ENCODE measurements around the gene BCAS3.

BCAS3 gene

DNA sequence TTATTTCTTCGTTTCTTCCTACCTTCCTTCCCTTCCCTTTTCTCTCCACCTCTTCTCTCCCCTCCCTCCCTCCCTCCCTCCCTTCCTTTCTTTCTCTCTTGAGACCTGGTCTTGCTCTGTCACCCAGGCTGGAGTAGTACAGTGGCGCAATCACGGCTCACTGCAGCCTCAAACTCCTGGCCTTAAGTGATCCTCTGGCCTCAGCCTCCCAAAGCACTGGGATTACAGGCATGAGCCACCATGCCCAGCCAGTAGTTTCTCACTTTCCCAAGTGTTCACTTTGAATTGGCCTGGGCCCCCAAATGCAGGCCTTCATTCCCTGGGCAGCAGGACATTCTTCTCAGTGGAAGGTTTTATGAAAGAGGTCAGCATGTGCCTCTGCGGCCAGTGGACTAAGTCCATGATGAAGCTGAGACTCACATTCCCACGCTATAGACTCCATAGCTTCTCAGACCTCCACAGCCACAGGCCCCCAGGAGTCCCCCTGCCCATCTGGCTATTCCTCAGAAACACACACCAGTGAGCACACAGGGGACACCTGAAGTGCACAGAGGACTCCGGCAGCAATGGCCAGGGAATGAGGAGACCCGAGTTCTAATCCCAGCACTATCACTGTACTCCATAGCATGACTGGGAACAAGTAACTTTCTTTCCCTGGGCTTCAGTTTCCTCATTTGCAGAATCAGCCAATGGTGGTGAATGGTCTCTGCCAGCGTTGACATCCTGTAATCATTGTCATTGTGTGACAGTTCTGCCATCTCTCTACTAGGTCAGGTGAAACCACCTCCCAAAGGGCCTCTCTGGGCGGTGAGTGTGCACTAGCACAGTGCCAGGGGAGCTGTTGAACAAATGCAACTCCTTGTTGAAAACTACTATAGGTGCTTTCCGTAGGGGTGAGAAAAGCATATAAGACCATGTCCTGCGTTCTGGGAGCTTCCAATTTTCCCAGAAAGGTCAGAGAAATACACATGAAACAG lies 652.8 kb downstream of the BCAS3 start:
- no peak for DNase-seq

DNA sequence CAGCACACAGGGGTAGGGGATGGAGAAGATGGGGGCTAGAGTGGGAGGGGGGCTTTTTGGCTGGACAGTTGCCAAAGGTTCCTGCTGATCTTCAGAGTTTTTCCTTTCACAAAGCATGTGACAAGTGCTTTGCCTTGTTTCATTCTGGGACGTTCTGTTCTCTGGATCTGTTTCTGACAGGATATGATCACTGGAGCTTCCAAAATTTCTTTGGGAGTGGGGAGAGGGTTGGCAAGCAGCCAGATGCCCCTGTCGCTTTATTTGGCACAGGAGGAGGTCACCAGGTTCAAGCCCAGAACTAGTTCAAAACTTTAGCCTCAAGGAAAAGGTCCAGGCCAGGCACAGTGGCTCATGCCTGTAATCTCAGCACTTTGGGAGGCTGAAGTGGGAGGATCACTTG lies 653.5 kb downstream of the BCAS3 start:
- no peak for DNase-seq

DNA sequence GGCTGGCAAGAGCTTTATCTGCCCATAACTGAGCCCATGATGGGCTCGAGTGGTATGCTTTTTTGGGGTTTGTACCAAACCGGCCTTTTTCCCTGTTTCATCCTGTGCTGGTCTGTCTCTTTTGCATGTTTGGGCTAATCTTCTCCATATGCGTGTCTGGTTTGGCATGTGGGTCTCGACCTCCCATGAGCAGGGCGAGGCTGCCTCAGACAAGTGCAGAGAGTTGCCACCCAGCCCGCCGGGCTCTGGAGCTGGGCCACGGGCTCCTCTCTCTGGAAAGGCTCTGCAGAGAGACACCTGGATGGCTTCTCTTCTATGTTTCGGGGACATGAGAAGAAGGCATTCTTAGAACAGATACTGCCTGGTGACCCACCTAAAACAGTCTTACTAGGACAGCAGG lies 654.2 kb downstream of the BCAS3 start:
- no peak for DNase-seq

DNA sequence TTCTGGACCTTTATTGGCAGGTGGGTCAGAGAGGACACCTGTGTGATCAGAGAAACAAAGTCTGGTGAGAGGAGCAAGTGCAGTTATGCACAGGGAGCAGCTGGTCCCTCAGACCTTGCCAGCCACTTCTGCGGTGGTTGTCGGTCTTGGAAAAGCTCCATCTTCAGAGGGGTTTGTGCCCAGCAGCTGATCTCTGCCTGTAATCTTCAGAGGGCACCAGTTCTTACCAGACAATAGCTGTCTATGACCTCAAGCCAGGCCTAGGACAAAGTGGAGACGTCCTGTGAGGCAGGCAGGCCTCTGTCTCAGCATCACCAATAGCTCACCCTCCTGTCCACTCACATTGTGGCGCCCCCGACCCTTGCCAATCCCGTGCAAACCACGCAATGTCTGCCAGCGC lies 655.5 kb downstream of the BCAS3 start:
- DNase-seq, result no peak

DNA sequence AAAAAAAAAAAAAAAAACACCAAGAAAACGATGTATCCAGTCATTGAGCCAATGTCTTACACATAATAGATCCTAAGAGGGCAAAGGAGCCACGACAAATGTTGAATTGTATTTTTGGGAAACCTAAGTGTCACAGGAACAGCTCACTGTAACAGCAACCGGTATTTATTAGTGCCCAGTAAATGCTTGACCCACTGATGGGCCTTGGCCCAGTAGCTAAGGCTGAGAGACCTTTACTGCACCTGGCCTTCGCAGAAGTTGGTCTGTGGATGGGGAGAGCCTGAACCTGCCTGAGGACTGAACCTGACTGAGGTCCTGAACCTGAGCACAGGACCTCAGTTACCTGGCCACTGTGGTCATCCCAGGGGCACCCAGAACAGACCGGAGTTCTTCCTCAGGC lies 657.0 kb downstream of the BCAS3 start:
- no peak for DNase-seq

DNA sequence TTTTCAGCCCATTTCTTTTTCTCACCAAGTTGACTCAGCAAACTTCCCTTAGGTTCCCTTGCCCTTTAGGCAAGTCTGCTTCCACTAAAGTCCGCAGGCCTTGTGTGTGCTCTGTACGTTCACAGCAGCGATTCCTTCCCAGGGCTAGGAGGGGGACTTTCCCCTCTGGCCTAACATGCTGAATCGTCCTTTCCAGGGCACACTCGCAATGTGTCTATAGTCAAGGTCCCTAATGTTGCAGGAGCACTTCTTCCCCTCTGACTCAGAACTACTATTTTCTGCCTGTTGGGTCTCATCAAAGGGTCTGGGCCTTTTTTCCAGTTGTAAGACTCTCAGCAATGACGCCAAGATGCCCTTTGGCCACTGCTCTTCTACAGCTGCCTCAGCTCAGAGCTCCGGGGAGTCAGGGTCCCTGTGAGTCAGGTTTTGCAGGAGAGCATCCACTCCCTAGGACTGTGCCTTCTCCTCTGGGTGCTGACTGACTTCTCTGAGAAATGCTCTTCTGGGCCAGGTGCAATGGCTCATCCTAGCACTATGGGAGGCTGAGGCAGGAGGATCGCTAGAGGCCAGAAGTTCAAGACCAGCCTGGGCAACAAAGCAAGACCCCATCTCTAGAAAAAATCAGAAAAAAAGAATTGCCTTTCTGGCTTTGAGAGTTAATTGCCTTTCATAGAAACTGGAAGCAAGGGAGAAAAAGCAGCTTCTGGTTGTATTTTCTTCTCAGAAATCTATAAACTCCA lies 657.6 kb downstream of the BCAS3 start:
- no peak for DNase-seq

DNA sequence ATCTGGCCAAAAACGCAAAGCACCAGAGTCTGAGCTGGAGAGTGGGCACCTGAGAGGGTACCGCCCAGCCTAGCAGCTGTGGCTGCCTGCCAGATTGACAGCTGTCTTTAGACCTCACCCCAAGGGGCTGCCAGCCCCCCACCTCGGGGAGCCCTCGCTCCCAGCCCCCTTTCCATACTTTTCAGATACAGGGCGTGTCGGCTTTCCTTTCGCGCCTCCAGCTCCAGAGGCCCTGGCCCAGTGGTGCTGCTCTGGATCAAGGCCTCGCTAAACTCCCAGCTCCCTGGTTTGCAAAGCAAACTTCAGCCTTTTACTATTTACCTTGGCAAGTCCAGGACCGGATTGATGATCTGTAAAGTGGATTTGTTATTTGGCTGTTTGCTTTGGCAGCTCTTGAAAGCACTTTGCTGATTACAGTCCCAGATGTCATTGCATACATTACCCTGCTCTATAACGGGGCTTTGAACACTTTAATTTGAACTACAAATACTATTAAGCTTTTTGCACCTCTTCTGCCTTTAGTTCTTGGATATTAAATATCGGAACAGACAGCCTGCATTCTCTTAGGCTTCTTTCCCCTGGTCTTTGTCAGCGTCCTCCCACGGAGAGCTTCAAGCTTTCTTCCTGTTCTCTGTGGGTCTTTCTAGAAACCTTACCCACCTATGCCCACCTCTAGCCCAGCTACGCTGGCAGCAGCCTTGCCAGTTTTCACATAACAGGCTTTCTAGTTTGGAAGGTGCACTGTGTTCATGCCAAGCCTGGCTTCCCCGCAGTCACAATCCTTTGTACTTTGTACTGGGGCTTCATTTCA lies 658.4 kb downstream of the BCAS3 start:
- no peak for DNase-seq

DNA sequence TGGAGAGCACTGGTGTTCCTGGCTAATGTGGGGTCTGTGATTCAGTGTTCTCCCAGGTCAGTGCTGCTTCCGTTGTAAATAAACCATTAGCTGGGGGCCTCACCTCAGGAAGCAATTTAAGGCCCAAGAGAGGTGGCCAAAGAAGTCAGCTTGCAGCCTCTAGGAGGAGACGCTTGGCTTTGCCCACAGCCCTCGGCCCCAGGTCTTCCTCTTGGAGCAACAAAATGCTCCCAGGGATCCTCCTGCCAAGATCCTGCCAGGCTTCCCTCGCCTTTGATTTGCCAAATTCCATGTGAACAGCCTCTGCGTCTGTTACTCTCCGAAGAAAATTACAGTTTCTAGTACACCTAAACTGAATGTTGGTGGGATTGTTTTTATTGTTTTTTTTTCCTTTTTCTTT lies 659.6 kb downstream of the BCAS3 start:
- DNase-seq, result no peak

DNA sequence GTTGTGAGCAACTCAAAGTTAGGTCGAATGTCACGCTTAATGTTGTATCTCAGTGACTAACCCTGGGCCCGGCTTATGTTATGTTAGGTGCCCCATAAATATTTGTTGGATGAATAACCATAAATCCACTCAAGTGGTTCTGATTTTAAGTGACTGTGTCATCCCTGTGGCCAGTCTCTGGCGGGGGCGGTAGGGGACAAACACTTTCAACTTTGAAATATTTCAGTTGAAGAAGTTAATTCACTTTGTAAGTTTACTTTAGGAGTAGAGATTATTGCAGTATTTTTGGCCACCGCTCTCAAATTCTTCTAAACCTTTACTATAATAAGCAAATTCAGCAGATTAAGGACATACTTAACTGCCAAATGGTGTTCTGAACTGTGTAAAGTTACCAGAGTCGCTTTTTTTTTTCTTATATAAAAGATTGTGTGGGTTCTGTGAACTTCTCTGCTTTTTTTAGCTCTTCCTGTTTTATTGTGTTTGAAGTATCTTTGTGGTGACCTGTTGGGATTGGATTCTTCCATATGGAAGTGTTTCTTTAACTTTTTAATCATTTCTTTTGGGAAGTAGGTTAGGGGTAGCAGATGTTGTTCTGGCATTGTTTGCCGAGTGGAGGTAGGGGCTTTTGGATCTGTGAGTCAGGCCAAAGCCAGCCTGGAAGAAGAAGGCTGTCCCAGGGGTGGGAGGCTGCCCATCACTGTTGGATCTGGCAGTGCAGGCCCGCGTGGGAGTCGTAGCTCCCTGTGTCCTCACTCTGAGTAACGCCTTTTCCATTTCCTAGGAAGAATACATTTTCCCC lies 660.5 kb downstream of the BCAS3 start:
- no peak for DNase-seq

DNA sequence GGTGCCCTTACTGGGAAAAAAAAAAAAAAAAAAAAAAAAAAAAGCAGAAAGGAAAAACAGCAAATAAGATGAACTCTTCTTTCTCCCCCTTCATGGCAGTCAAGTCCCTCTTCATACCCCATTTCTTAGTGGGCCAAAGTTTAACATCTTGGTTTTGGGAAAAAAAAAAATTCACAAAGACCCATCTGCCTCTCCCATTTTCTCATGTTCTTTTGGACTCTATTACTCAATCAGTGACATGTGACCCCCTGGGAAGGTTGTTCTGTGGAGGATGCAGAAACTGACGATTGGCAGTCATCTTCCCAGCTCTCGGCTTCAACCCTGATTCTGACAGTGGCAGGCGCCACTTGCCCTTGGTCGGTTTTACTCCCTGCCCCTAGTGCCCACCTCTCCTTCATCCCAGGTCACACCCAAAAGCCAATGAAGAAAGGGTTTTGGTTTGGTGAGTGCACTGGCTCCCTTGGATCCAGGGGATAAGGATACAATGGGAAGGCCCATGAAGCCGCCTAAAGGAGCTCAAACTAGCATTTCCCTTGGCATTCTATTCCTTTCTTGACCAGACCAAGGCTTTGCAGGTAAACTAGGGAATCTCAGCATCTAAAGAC lies 661.3 kb downstream of the BCAS3 start:
- no peak for DNase-seq

DNA sequence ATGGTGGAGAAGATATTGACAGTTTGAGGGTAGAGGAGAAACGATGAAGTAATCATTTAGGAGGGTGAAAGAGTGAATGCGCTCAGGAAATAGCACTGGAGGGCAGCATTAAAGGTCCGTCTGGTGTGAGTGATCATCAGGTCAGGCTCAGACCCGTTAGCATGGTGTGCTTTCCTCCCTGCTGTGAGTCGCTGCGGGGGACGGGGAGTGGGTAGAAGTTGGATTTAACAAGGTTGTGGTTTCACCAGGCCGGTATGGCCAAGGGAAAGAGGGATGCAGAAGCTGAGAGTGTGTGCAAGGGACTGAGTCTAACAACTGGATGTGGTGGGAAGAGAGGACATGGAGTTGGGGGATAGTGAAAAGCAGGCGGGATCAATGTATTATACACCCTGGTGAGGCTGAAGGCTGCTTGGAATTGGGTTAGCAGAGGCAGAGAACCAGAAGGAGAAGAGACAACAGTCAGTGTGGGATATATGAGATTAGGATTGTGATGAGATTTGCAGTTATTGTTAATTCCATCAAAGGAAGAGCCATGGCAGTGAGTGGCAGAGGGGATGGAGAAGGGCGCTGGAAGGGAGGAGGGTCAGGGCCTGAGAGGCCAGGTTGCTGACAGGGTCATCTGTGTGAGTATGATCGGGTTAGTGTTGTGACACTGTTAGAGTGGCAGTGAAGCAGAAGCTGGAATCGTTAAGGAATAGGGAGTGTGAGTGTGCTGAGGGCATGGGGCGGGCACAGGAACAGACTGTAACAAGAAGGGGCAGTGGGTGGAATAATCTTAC lies 663.0 kb downstream of the BCAS3 start:
- DNase-seq, result no peak

DNA sequence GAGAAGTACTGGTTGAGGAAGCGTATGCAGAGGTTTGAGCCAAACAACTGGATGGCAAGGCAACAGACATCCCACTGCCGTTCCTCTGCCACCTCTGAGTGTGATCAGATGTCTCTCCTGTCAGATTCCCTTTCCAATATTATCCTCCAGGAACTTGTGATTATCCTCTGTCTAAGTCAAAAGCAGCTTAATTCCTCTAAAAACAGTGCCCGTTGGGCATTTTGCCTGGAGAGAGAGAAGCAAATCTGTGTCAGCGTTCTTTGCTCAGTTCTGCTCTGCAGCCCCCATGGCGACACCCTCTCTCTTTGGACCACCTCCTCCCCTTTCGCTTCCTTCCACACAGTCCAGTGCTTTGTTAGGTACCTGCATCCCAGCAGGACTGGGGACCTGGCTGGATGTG lies 665.9 kb downstream of the BCAS3 start:
- no peak for DNase-seq

DNA sequence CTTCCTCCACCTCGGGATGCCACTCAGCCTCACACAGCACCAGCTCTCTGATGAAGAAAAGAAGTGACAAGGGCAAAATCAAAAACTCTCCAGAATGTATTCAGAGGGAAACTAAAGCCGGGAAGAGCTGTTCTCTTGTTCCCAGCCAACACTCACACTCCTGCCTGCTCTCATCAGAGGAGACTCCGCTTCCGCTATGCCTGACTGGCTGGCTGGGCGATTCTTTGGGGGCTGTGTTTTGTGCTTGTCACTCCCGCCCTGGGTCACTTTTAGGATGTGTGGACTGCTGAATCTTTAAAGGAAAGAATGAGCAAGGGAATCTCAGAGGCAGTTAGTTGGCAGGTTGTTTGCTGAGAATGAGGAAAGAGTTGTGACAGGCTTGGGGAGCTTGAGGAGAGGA lies 667.4 kb downstream of the BCAS3 start:
- DNase-seq, result no peak

DNA sequence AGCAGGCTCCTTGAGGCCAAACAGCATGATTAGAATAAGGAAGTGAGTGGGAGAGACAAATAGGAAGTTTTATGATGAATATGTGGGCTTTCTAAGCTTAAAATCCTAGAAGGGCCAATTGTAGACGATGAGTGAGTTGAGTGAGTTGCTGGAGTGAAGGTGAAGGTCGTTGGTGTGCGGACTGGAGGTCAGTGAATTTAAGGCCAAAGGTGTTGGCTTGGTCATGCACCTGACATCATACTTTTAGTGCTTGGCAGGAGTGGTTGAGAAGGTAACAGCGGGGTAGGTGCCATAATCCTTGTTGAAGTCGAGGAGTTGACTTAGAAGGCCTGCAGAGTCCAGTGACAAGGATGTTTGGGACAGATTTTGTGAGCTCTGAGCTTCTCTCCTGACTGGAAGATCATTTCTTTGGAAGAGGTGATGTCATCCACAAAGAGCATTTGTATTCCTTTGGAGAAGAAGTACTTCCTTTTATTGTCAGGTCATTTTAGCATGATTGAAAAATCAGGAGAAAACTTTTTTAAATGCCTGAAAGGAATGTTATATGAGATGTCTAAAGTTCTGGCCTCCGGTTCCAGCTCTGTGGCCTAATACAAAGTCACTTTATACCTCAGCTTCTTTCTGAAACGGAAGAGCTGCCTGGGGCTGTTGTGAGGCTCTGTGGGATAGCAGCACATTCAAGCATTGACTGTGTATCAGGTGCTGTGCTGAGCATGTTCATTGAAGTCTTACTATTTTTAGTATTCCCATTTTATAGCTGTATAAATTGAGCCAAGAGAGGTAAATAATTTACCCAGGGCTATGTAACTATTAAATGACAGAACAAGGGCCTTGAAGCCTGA lies 668.4 kb downstream of the BCAS3 start:
- no peak for DNase-seq

DNA sequence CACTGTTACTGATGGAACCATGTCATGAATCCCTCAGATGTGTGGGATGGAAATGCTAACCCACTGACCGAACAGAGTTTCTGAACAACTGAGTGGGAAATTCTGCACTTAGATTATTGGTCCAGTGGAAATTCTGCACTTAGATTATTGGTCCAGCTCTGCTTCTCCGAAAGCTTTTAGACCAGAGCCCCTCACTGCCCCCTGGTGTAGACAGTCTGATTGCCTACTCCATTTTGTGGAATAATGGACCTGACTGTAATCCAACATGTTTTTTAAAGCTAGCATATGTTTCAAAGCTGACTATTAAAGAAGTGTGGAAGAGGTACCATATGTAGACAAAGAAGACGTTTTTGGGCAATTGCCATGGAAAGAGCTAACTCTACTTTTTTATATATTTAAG lies 671.7 kb downstream of the BCAS3 start:
- no peak for DNase-seq

DNA sequence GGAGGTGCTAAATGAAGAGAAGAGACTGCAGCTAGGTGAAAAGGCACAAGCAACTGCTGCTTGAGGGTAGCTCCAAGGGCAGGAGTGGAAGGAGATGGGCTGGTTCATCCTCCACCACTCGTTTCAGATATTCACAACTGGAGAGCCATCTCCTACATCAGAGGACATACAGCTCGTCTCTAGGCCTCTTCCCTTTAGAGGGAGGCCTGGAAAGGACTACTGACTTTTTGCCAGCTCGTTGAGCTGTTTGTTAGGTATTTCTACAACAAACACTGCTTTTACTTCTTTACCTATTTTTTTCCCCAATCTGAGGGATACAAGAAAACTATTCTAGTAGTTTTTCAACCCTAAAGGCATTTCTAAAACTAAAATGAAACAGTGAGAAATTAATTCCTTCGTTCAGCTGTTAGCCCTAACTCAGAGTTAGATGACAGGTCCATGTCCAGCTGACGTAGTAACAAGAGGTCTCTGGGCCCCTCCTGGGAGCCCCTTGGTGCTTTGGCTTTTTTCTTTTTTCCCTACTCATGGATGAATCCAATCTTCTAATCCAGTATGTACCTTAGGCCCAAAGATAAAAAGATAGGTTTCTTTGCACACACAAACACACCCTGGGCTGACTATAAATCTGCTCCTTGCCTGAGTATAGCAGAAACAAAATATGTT lies 674.2 kb downstream of the BCAS3 start:
- DNase-seq, result no peak

DNA sequence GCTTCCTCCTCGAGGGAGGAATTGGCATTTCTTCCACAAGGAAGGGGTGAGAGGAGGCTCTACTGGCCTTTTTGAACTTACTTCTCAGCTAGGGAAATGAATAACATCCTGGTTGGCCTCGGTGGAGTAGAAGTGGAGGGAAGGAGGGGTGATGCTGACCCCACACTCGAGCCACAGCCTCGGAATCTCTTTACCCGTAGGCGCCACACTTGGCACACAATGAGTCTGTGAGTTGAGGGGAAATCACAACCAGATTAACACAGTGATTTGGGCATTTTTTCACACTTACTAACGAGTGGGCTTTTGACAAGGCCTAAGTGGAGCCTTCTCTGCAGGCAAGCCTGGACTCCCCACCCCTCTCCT lies 674.7 kb downstream of the BCAS3 start:
- DNase-seq, result no peak

DNA sequence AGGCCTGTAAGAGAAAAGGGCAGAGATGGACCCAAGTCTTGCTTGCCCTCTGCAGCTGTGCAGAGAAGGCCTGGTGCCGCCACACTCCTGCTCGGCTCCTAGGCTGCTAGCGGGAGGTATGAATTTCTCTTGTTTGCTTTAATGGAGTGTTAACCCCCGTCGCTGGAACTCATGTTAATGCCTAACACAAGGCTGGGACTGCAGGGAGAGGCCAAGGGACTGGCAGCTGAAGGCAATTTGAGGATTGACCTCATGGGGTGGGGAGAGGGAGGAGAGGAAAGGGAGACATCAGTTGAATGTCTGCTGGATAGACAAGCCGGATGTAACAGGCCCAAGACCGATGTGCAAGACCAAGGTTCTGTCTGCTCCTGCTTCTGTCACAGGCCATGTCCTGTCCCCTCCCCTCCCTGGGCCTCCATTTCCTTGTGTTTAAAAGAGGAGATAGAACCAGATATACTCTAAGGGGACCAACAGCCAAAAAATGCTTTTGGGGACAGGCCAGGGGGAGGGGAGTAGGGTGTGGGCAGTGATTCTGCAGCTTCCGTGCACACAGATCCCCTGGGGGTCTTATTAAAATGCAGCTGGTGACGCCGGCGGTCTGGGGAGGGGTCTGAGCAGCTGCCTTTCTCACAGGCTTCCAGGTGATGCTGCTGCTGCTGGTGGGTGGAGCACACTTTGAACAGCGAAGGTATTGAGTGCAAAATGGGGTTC lies 675.3 kb downstream of the BCAS3 start:
- DNase-seq, result no peak

DNA sequence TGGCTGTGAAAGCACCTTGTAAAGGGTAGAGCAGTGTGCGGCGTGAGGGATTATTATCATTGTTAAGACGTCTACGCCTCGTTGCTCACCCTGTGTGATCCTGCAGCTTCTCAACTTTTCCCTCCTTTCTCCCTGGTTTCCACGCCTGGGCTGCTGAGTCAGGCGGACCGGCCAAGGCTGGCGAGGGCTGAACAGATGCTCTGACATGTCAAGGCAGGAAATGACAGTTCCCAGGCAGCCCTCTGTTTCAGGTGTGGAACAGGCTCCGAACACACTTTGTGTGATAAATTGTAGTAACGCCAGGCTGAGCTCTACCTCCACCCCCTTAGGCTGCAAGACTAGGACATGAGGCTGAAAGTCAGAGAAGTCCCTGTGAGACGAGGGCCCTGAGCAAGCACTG lies 676.0 kb downstream of the BCAS3 start:
- no peak for DNase-seq

All from hippocampal formation (tissue), 2 donors.